ENCODE results near the gene TMEM143.
A peak's percentile ranks its signal among the peaks of the same experiment; 100 is the strongest.

The TMEM143 gene

GRCh38 chr19:48344892-48345291 is 18.8 kb downstream of the TMEM143 start:
- no peak for DNase-seq (ENCODE audit: low read depth, low spot score)
- no peaks in the 10 kb centered on the region for H3K9me3 ChIP-seq (ENCODE audit: insufficient read depth, low read length)
- H3K4me1 ChIP-seq (ENCODE audit: insufficient read depth, insufficient read length), result peaks cover 2% of the 10 kb centered on the region
- no peak overlapping the region for H3K9ac ChIP-seq (ENCODE audit: insufficient read length, low read depth)
- H3K4me3 ChIP-seq (ENCODE audit: insufficient read length, low read depth), result no peak overlapping the region
- H3K27me3 ChIP-seq (ENCODE audit: insufficient read depth, insufficient read length), result no peaks in the 10 kb centered on the region
- TF ChIP-seq YY1 (IDR thresholded peaks at IDR 0.05; ENCODE audit: insufficient read depth, insufficient read length) (no peak), SUZ12 (IDR thresholded peaks at IDR 0.05; ENCODE audit: extremely low read depth, insufficient read depth, insufficient read length) (no peak), ZNF274 (IDR thresholded peaks at IDR 0.05; ENCODE audit: low read depth, low read length) (no peak)
- H3K36me3 ChIP-seq (ENCODE audit: insufficient read depth, insufficient read length, low read length), result no peaks in the 10 kb centered on the region

GRCh38 chr19:48342841-48343540 is 20.7 kb downstream of the TMEM143 start:
- Histone ChIP-seq H3K36me3 (ENCODE audit: insufficient read depth, insufficient read length, low read length) (no peaks in the 10 kb centered on the region), H3K4me3 (ENCODE audit: insufficient read length, low read depth) (no peak overlapping the region), H3K27me3 (ENCODE audit: insufficient read depth, insufficient read length) (no peaks in the 10 kb centered on the region), H3K4me1 (ENCODE audit: insufficient read depth, insufficient read length) (peaks cover 13% of the 10 kb centered on the region), H3K9ac (ENCODE audit: insufficient read length, low read depth) (no peak overlapping the region), H3K9me3 (ENCODE audit: insufficient read depth, low read length) (no peaks in the 10 kb centered on the region)
- DNase-seq (ENCODE audit: low read depth, low spot score), result no peak
- no peak for TF ChIP-seq YY1 (IDR thresholded peaks at IDR 0.05; ENCODE audit: insufficient read depth, insufficient read length)
- no peak for TF ChIP-seq SUZ12 (IDR thresholded peaks at IDR 0.05; ENCODE audit: extremely low read depth, insufficient read depth, insufficient read length)
- TF ChIP-seq ZNF274 (IDR thresholded peaks at IDR 0.05; ENCODE audit: low read depth, low read length), result no peak

GRCh38 chr19:48342414-48342738 is 21.4 kb downstream of the TMEM143 start:
- no peak overlapping the region for H3K4me3 ChIP-seq (ENCODE audit: insufficient read length, low read depth)
- H3K27me3 ChIP-seq (ENCODE audit: insufficient read depth, insufficient read length), result no peaks in the 10 kb centered on the region
- TF ChIP-seq ZNF274 (IDR thresholded peaks at IDR 0.05; ENCODE audit: low read depth, low read length), result no peak
- TF ChIP-seq SUZ12 (IDR thresholded peaks at IDR 0.05; ENCODE audit: extremely low read depth, insufficient read depth, insufficient read length), result no peak
- no peak for TF ChIP-seq YY1 (IDR thresholded peaks at IDR 0.05; ENCODE audit: insufficient read depth, insufficient read length)
- H3K36me3 ChIP-seq (ENCODE audit: insufficient read depth, insufficient read length, low read length), result no peaks in the 10 kb centered on the region
- H3K9ac ChIP-seq (ENCODE audit: insufficient read length, low read depth), result no peak overlapping the region
- peaks cover 13% of the 10 kb centered on the region for H3K4me1 ChIP-seq (ENCODE audit: insufficient read depth, insufficient read length)
- H3K9me3 ChIP-seq (ENCODE audit: insufficient read depth, low read length), result no peaks in the 10 kb centered on the region
- no peak for DNase-seq (ENCODE audit: low read depth, low spot score)

GRCh38 chr19:48341515-48342413 is 22.0 kb downstream of the TMEM143 start:
- Histone ChIP-seq H3K9ac (ENCODE audit: insufficient read length, low read depth) (no peak overlapping the region), H3K9me3 (ENCODE audit: insufficient read depth, low read length) (no peaks in the 10 kb centered on the region), H3K4me1 (ENCODE audit: insufficient read depth, insufficient read length) (peaks cover 13% of the 10 kb centered on the region), H3K27me3 (ENCODE audit: insufficient read depth, insufficient read length) (no peaks in the 10 kb centered on the region), H3K4me3 (ENCODE audit: insufficient read length, low read depth) (no peak overlapping the region), H3K36me3 (ENCODE audit: insufficient read depth, insufficient read length, low read length) (no peaks in the 10 kb centered on the region)
- DNase-seq (ENCODE audit: low read depth, low spot score), result no peak
- TF ChIP-seq SUZ12 (IDR thresholded peaks at IDR 0.05; ENCODE audit: extremely low read depth, insufficient read depth, insufficient read length), result no peak
- TF ChIP-seq YY1 (IDR thresholded peaks at IDR 0.05; ENCODE audit: insufficient read depth, insufficient read length), result no peak
- no peak for TF ChIP-seq ZNF274 (IDR thresholded peaks at IDR 0.05; ENCODE audit: low read depth, low read length)

GRCh38 chr19:48340995-48341394 is 22.7 kb downstream of the TMEM143 start:
- peaks cover 13% of the 10 kb centered on the region for H3K4me1 ChIP-seq (ENCODE audit: insufficient read depth, insufficient read length)
- no peaks in the 10 kb centered on the region for H3K9me3 ChIP-seq (ENCODE audit: insufficient read depth, low read length)
- no peak for TF ChIP-seq YY1 (IDR thresholded peaks at IDR 0.05; ENCODE audit: insufficient read depth, insufficient read length)
- TF ChIP-seq ZNF274 (IDR thresholded peaks at IDR 0.05; ENCODE audit: low read depth, low read length), result no peak
- TF ChIP-seq SUZ12 (IDR thresholded peaks at IDR 0.05; ENCODE audit: extremely low read depth, insufficient read depth, insufficient read length), result no peak
- H3K36me3 ChIP-seq (ENCODE audit: insufficient read depth, insufficient read length, low read length), result no peaks in the 10 kb centered on the region
- no peaks in the 10 kb centered on the region for H3K27me3 ChIP-seq (ENCODE audit: insufficient read depth, insufficient read length)
- no peak overlapping the region for H3K4me3 ChIP-seq (ENCODE audit: insufficient read length, low read depth)
- no peak overlapping the region for H3K9ac ChIP-seq (ENCODE audit: insufficient read length, low read depth)
- DNase-seq (ENCODE audit: low read depth, low spot score), result no peak

GRCh38 chr19:48338802-48339503 is 24.8 kb downstream of the TMEM143 start:
- Histone ChIP-seq H3K36me3 (ENCODE audit: insufficient read depth, insufficient read length, low read length) (no peaks in the 10 kb centered on the region), H3K9me3 (ENCODE audit: insufficient read depth, low read length) (no peaks in the 10 kb centered on the region), H3K27me3 (ENCODE audit: insufficient read depth, insufficient read length) (no peaks in the 10 kb centered on the region), H3K4me1 (ENCODE audit: insufficient read depth, insufficient read length) (peaks cover 13% of the 10 kb centered on the region), H3K9ac (ENCODE audit: insufficient read length, low read depth) (peak overlapping the region; percentile 42), H3K4me3 (ENCODE audit: insufficient read length, low read depth) (no peak overlapping the region)
- DNase-seq (ENCODE audit: low read depth, low spot score), result no peak
- no peak for TF ChIP-seq SUZ12 (IDR thresholded peaks at IDR 0.05; ENCODE audit: extremely low read depth, insufficient read depth, insufficient read length)
- no peak for TF ChIP-seq ZNF274 (IDR thresholded peaks at IDR 0.05; ENCODE audit: low read depth, low read length)

All from NT2/D1 (cell line).